ENCODE data around the gene GTF3C1. TPM values are rescaled to one million over a fixed set of nuclear protein-coding genes. Genes with fewer than 3 reads are reported as not detected.

GTF3C1 gene
- polyA plus RNA-seq, 1 donor, result 41.4 TPM

GRCh38 chr16:27528294-27528693 lies 21.4 kb downstream of the GTF3C1 start:
- no peaks in the 10 kb centered on the region for H3K4me1 ChIP-seq (ENCODE audit: control insufficient read depth, insufficient read depth, low read length)
- no CpG with 5 or more reads among the region's 4 CpGs for WGBS (ENCODE audit: insufficient coverage, low lambda C conversion rate)
- H3K36me3 ChIP-seq (ENCODE audit: control insufficient read depth, insufficient read depth, low read length), result peaks cover 98% of the 10 kb centered on the region
- no peak for DNase-seq
- no peak overlapping the region for H3K4me3 ChIP-seq (ENCODE audit: low read length)
- H3K27me3 ChIP-seq (ENCODE audit: control insufficient read depth, insufficient read depth, low read length), result no peaks in the 10 kb centered on the region
- no peak overlapping the region for H3K27ac ChIP-seq (ENCODE audit: low read length)
- no peaks in the 10 kb centered on the region for H3K9me3 ChIP-seq (ENCODE audit: control insufficient read depth, low read depth, low read length)

DNA sequence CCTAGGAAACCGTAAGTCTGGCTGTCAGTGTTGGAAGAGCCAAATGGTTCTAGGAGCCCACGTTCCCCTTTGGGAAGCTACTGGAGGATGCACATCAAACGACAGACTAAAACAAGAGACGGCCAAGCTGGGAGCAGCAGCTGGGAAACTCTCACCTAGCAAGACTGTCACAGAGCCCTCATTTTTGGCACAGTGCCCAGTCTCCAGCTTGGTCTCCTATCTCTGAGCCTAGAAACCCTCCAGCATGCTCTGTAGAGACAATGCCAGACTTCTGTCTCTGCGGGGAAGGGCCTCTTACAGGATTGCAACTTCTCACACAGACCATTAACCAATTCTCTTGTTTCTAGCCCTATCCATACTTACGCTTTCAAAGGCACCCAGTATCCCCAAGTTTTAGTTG lies 23.5 kb downstream of the GTF3C1 start:
- no peak overlapping the region for H3K4me3 ChIP-seq (ENCODE audit: low read length)
- no peaks in the 10 kb centered on the region for H3K4me1 ChIP-seq (ENCODE audit: control insufficient read depth, insufficient read depth, low read length)
- H3K27me3 ChIP-seq (ENCODE audit: control insufficient read depth, insufficient read depth, low read length), result no peaks in the 10 kb centered on the region
- no peak overlapping the region for H3K27ac ChIP-seq (ENCODE audit: low read length)
- no peaks in the 10 kb centered on the region for H3K9me3 ChIP-seq (ENCODE audit: control insufficient read depth, low read depth, low read length)
- peaks cover 88% of the 10 kb centered on the region for H3K36me3 ChIP-seq (ENCODE audit: control insufficient read depth, insufficient read depth, low read length)
- DNase-seq, result no peak
- WGBS (ENCODE audit: insufficient coverage, low lambda C conversion rate), result no CpG with 5 or more reads among the region's 6 CpGs

DNA sequence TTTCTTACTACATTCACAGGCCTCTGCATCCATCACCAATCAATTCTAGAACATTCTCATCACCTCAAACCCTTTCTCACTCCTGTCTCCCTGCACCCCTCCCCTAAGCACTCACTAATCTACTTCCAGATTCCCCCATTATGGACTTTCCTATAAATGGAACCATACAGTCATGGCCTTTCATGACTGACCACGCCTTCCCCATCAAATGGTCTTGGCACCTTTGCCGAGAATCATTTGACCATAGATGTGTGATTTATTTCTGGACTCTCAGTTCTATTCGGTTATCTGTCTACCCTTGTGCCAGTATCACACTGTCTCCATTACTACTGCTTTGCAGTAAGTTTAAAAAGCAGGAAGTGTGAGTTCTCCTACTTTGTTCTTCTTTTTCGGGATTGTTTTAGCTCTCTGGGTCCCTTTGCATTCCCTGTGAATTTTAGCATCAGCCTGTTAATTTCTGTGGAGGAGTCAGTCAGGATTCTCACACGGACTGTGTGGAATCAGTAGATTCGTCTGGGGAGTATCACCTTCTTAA lies 27.5 kb downstream of the GTF3C1 start:
- Histone ChIP-seq H3K27me3 (ENCODE audit: control insufficient read depth, insufficient read depth, low read length) (no peaks in the 10 kb centered on the region), H3K27ac (ENCODE audit: low read length) (no peak overlapping the region), H3K36me3 (ENCODE audit: control insufficient read depth, insufficient read depth, low read length) (peaks cover 78% of the 10 kb centered on the region), H3K9me3 (ENCODE audit: control insufficient read depth, low read depth, low read length) (no peaks in the 10 kb centered on the region), H3K4me3 (ENCODE audit: low read length) (no peak overlapping the region), H3K4me1 (ENCODE audit: control insufficient read depth, insufficient read depth, low read length) (no peaks in the 10 kb centered on the region)
- no CpG with 5 or more reads among the region's 6 CpGs for WGBS (ENCODE audit: insufficient coverage, low lambda C conversion rate)
- no peak for DNase-seq

DNA sequence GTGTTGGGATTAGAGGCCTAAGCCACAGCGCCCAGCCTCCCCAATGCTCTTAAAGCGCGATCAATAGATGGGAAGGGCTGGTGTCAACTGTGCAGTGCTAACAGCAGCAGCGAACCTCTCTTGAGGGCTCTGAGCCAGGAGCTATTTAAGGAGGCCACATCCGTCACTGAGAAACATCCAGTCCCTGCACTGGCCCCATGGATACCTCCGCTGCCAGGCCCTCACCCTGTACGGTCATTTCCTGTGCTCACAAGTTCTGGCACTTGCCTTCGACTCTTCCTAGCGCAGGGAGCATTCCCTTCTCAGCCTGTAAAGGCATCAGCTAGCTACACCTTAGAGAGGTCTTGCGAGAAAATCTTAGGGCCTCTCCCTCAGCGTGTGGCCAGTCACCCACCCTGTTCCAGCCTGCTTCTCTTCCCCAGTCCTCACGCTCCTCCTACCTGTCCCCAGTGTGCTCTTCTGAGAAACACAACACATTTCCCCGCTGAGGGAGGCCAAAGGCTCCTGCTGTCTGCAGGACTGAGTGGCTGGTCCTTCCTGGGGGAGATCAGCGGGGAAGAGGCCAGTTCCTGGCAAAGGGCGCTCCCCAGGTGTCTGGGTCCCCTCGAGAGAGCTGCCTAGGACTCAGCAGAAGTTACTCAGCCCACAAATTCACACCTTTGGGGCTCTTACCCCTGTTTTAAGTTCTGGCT lies 28.6 kb downstream of the GTF3C1 start:
- peak; percentile 8 to 16 for DNase-seq
- no peak overlapping the region for H3K27ac ChIP-seq (ENCODE audit: low read length)

DNA sequence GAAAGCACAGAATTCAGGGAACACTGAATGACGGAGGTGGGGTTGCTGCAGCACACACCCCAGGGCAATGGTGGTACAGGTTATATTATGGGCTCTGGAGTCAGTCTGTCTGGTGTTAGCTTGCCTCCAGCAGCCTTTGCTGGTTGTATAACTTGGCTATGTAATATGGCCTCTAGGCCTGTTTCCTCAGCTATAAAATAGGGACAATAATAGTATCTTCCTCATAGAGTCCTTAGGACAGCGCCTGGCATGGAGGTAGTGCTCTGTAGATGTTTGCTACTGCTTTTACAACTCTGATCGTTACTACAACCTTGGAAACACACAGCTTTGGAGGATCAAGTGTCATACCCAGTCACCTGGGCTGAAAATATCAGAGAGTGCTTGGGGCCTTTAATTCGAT lies 31.5 kb downstream of the GTF3C1 start:
- Histone ChIP-seq H3K9me3 (ENCODE audit: control insufficient read depth, low read depth, low read length) (no peaks in the 10 kb centered on the region), H3K36me3 (ENCODE audit: control insufficient read depth, insufficient read depth, low read length) (peaks cover 68% of the 10 kb centered on the region), H3K27ac (ENCODE audit: low read length) (no peak overlapping the region), H3K4me1 (ENCODE audit: control insufficient read depth, insufficient read depth, low read length) (no peaks in the 10 kb centered on the region), H3K27me3 (ENCODE audit: control insufficient read depth, insufficient read depth, low read length) (no peaks in the 10 kb centered on the region), H3K4me3 (ENCODE audit: low read length) (no peak overlapping the region)
- DNase-seq, result no peak
- WGBS (ENCODE audit: insufficient coverage, low lambda C conversion rate), result no CpG with 5 or more reads among the region's 4 CpGs

More for the DNA sequence above, 28.6 kb downstream of the GTF3C1 start:
- H3K4me3 ChIP-seq (ENCODE audit: low read length), result no peak overlapping the region
- no peaks in the 10 kb centered on the region for H3K9me3 ChIP-seq (ENCODE audit: control insufficient read depth, low read depth, low read length)
- 40% methylated on average over 1 of the region's 16 CpGs for WGBS (ENCODE audit: insufficient coverage, low lambda C conversion rate)
- peaks cover 74% of the 10 kb centered on the region for H3K36me3 ChIP-seq (ENCODE audit: control insufficient read depth, insufficient read depth, low read length)
- H3K4me1 ChIP-seq (ENCODE audit: control insufficient read depth, insufficient read depth, low read length), result no peaks in the 10 kb centered on the region
- no peaks in the 10 kb centered on the region for H3K27me3 ChIP-seq (ENCODE audit: control insufficient read depth, insufficient read depth, low read length)

- no peak overlapping the region for H3K4me3 ChIP-seq (ENCODE audit: low read length)
- no peaks in the 10 kb centered on the region for H3K4me1 ChIP-seq (ENCODE audit: control insufficient read depth, insufficient read depth, low read length)
- WGBS (ENCODE audit: insufficient coverage, low lambda C conversion rate), result no CpG with 5 or more reads among the region's 7 CpGs
- no peaks in the 10 kb centered on the region for H3K27me3 ChIP-seq (ENCODE audit: control insufficient read depth, insufficient read depth, low read length)
- H3K36me3 ChIP-seq (ENCODE audit: control insufficient read depth, insufficient read depth, low read length), result peaks cover 69% of the 10 kb centered on the region
- H3K27ac ChIP-seq (ENCODE audit: low read length), result no peak overlapping the region
- no peaks in the 10 kb centered on the region for H3K9me3 ChIP-seq (ENCODE audit: control insufficient read depth, low read depth, low read length)
- DNase-seq, result no peak
Observed at GRCh38 chr16:27517664-27518063, 32.0 kb downstream of the GTF3C1 start.

GRCh38 chr16:27516365-27516764 lies 33.3 kb downstream of the GTF3C1 start:
- no CpG with 5 or more reads among the region's 11 CpGs for WGBS (ENCODE audit: insufficient coverage, low lambda C conversion rate)
- H3K9me3 ChIP-seq (ENCODE audit: control insufficient read depth, low read depth, low read length), result no peaks in the 10 kb centered on the region
- H3K36me3 ChIP-seq (ENCODE audit: control insufficient read depth, insufficient read depth, low read length), result peaks cover 72% of the 10 kb centered on the region
- DNase-seq, result no peak
- no peaks in the 10 kb centered on the region for H3K27me3 ChIP-seq (ENCODE audit: control insufficient read depth, insufficient read depth, low read length)
- no peak overlapping the region for H3K27ac ChIP-seq (ENCODE audit: low read length)
- H3K4me3 ChIP-seq (ENCODE audit: low read length), result no peak overlapping the region
- no peaks in the 10 kb centered on the region for H3K4me1 ChIP-seq (ENCODE audit: control insufficient read depth, insufficient read depth, low read length)

GRCh38 chr16:27515874-27516353 lies 33.8 kb downstream of the GTF3C1 start:
- Histone ChIP-seq H3K27me3 (ENCODE audit: control insufficient read depth, insufficient read depth, low read length) (no peaks in the 10 kb centered on the region), H3K9me3 (ENCODE audit: control insufficient read depth, low read depth, low read length) (no peaks in the 10 kb centered on the region), H3K36me3 (ENCODE audit: control insufficient read depth, insufficient read depth, low read length) (peaks cover 72% of the 10 kb centered on the region), H3K27ac (ENCODE audit: low read length) (no peak overlapping the region), H3K4me1 (ENCODE audit: control insufficient read depth, insufficient read depth, low read length) (no peaks in the 10 kb centered on the region), H3K4me3 (ENCODE audit: low read length) (no peak overlapping the region)
- WGBS (ENCODE audit: insufficient coverage, low lambda C conversion rate), result no CpG with 5 or more reads among the region's 9 CpGs
- no peak for DNase-seq

DNA sequence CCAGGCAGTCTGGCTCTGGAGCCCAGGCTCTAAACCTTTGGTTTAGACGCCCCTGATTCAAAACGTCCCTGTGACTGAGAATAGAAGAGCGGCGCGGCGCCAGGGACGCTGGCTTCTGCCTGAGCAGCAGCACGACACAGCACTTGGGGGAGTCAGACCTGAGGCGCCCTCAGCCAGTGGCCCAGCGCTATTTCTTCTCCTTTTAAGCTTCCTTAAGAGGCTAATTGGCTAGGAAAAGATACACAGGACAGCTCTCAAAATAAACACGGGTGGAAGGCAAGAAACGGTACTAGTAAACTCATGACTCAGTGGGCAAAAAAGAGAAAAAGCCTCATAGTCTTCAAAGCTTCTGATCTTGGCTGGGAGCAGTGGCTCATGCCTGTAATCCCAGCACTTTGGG lies 34.9 kb downstream of the GTF3C1 start:
- no peak for DNase-seq
- Histone ChIP-seq H3K27me3 (ENCODE audit: control insufficient read depth, insufficient read depth, low read length) (no peaks in the 10 kb centered on the region), H3K4me3 (ENCODE audit: low read length) (no peak overlapping the region), H3K27ac (ENCODE audit: low read length) (no peak overlapping the region), H3K9me3 (ENCODE audit: control insufficient read depth, low read depth, low read length) (no peaks in the 10 kb centered on the region), H3K4me1 (ENCODE audit: control insufficient read depth, insufficient read depth, low read length) (no peaks in the 10 kb centered on the region), H3K36me3 (ENCODE audit: control insufficient read depth, insufficient read depth, low read length) (peaks cover 79% of the 10 kb centered on the region)
- no CpG with 5 or more reads among the region's 12 CpGs for WGBS (ENCODE audit: insufficient coverage, low lambda C conversion rate)

DNA sequence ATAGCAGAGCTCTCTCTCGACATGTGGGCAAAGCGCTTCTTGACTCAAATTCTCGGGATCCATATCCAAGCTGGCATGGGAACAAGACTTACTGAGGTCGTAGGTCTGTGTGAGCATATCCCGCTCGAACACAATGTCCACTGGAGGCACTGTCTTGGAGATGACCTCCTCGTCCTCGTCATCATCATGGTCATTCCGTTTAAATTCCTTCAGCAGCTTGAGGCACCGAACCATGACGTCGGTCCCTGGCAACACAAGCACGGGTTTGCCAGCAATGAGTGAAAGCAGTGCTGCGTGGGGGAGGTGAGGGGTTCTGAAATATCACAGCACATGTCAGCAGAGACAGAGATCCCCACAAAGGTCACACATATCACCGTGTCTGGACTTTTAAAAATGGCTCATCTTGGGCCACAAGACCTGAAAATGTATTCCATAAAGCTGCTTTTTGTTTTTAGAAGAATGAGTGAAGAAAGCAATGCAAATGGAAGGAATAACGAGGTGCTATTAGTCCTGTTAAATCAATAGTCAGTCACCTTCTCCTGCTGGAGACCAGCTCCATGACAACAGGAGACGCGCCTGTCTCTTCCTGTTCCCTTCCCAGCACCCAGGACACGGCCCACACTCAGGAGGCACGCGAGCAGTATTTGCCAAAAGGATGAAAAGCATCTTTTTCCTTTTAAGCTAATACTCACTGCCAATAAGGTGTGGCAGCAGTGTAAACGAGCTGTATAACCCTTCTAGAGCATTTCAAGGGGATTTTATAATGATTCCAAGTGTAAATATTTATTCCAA lies 37.9 kb downstream of the GTF3C1 start:
- whole genome bisulfite sequencing (ENCODE audit: insufficient coverage, low lambda C conversion rate), result 40% methylated on average over 1 of the region's 22 CpGs
- Histone ChIP-seq H3K9me3 (ENCODE audit: control insufficient read depth, low read depth, low read length) (no peaks in the 10 kb centered on the region), H3K4me3 (ENCODE audit: low read length) (no peak overlapping the region), H3K27ac (ENCODE audit: low read length) (no peak overlapping the region), H3K4me1 (ENCODE audit: control insufficient read depth, insufficient read depth, low read length) (no peaks in the 10 kb centered on the region), H3K27me3 (ENCODE audit: control insufficient read depth, insufficient read depth, low read length) (no peaks in the 10 kb centered on the region), H3K36me3 (ENCODE audit: control insufficient read depth, insufficient read depth, low read length) (peaks cover 76% of the 10 kb centered on the region)
- no peak for DNase-seq
